Islet precursor cell (in vitro differentiated cells): ENCODE data around the gene ST6GALNAC3.
"Not testable (repeated sequence)": the region's sequence is repeated elsewhere in the genome, so short reads cannot be mapped to it uniquely, and the experiment has no call there.

Experiments
- DNase-seq: peaks from one replicate; pipeline ENCODE4 v3.0.0-alpha.2; 2018

The ST6GALNAC3 gene

GRCh38 chr1:76109901-76110560, 35.5 kb downstream of the ST6GALNAC3 start:
- no peak for DNase-seq

GRCh38 chr1:76110666-76111065, 36.1 kb downstream of the ST6GALNAC3 start:
- DNase-seq = no peak

GRCh38 chr1:76112321-76112720, 37.8 kb downstream of the ST6GALNAC3 start:
- DNase-seq = not testable (repeated sequence)

GRCh38 chr1:76113446-76113845, 38.9 kb downstream of the ST6GALNAC3 start:
- DNase-seq = no peak

GRCh38 chr1:76115171-76115570, 40.6 kb downstream of the ST6GALNAC3 start:
- DNase-seq = no peak

GRCh38 chr1:76121850-76122249, 47.3 kb downstream of the ST6GALNAC3 start:
- no peak for DNase-seq

DNA sequence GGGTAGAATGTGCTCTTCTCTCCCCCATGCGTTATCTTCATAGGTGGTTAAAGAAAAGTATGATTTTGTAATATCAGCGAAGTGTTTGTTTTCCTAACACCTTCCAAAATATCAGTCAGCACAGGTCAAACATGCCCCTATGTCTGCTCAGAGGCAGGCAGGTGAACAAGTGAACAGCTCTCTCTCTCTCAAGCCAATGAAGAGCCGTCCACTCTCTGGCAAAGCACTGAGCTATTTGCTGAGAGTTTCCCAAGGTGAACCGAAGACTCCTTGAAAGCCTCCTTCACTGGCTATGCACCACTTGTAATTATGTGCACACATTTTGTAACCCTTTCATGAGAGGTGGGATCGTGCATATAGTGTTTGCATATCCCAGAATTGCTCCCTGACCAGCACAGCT, 47.7 kb downstream of the ST6GALNAC3 start:
- DNase-seq = no peak

DNA sequence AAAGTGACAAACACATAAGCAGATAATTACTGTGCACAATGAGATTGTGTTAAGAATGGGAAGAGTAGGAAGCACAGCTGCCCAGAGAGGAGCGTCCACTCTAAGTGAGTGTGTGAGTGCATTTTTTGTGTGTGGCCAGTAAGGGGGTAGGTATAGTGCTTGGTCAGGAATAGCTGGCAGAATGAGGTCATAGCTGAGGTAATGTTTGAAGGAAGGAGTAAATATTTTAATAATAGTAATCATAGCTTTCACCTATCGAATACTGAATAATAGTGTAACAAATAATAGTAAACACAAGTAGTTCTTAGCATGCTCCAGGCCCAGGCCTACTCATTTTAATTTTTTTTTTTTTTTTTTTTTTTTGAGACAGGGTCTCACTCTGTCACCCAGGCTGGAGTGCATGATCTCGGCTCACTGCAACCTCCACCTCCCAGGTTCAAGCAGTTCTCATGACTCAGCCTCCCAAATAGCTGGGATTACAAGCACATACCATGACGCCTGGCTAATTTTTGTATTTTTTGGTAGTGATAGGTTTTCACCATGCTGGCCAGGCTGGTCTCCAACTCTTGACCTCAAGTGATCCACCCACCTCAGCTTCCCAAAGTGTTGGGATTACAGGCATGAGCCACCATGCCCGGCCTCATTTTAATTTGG, 49.0 kb downstream of the ST6GALNAC3 start:
- not testable (repeated sequence) for DNase-seq

GRCh38 chr1:76124196-76124595, 49.6 kb downstream of the ST6GALNAC3 start:
- DNase-seq = peak; percentile 86

DNA sequence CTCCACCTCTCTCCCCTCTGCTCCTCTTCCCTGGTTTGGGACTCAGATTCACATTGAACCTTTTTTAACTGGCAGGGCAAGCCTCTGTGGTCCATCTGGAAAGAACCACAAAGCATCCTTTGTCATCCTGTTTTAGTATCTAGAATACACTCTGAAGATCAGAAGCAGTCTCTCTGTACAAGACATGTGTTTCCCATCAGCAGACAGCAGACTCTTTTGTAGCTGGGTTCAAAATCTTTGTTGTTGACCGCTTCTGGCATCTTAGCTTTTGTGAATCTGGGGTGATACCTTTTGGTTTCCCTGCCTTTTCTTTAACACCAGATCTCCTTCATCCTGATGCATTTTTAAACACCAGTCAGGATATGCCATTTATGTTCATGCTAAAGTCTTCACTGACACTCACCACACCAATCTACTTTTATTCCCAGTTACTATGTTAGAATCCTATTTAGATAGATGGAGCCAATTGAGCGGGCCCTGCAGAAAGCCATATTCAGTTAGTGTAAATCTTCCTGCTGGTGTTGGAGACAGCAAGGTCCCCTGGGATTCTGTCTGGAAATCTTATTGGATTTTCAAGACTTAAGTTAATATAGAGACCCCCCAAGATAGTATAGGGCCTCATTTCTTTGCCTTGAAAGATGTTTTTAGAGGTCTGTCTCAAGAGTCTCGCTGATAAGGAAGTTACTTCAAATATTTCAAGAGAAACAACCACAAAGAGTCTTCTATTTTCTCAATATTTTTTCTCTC, 51.1 kb downstream of the ST6GALNAC3 start:
- no peak for DNase-seq

DNA sequence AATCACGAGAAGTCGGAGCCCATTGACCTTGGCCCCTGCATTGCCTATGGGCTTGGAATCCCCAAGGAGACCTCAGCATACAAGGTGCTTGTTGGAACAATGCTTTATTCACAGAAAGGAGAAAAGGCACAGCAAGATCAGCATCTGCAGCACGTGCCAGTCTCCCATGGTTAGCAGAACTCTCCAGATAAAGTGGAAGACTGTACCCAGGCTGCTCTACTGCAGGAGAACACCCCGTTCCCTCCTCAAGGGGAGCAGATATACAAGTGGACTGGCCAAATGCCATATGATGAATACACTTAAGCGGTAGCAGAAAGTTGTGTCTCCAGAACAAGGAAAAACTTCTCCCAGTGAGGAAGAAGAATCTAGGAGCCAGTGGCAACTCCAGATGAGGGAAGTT, 53.5 kb downstream of the ST6GALNAC3 start:
- DNase-seq = no peak

- no peak for DNase-seq
These were observed 55.2 kb downstream of the ST6GALNAC3 start for GRCh38 chr1:76129731-76130130.

DNA sequence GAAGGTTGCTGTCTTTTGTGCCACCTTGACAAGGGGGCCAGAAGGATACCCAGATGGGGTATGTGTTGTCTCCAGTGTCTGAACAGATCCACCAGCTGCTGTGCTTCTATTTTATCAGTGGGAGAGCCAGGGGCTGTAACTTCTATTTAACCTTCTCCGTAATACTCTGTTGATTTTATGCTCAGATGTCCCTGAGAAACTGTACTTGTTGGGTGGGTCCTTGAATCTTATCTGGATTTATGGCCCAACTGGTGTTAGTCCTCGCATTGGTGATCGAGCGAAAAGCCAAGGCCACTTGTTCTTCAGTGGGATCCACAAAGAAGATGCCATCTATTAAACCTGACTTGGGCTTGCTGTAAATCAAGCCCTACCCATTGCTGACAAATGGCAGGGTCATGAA, 56.4 kb downstream of the ST6GALNAC3 start:
- DNase-seq = no peak

DNA sequence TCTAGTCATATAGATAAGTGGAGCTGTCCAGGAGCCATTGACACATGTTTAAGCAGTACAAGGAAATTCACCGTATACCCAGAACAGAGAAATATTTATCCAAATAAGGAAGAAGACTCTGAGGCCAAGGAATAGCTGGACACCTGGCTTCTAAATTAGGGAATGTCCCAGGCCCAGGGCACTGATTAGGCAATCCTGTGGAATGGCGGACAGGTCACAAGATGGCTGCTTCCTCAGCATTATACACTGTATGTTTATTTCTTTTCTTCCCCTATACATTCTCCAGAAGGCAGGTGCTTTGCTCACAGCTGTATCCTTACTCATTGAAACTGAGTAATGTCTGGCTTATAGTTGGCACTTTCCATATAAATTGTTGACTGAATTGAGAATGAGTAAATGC, 59.4 kb downstream of the ST6GALNAC3 start:
- DNase-seq = no peak

DNA sequence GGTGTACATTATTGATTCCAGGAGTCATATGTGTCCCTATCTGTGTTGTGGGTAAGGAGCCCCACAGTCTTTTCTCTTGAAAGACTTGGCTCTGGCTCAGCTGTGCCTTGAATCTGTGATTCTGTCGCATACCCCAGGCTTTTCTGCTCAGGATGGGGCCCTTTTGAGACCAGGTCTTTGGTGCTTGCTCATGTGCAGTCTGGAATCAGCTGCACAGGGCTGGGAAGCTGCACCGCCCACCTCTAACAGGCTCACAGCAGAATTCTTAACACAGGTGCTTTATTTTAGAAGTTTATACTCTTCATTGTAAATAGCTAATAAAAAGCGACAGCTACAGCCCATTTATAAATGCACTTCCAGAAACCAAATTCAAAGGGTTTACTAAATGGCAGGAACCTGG, 61.3 kb downstream of the ST6GALNAC3 start:
- no peak for DNase-seq

DNA sequence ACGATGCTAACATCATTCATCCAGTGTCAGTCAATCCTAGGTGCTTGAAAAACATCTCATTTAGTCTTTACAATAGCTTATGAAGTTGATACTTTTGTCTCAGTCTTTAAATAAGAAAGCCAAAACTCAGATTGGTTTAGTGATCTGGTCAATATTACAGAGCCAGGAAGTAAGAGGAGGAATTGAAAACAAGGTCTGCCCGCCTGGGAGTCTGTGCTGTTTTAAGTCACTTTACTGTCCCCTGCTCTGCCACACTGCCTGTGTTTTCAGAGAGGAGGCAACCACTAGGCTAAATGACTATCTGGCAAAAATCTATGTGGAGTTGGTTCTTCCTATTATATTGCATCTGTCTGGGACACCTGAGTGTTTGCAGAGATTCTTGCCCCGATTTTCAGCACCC, 62.3 kb downstream of the ST6GALNAC3 start:
- DNase-seq = no peak

- DNase-seq = no peak
These were observed 63.2 kb downstream of the ST6GALNAC3 start for GRCh38 chr1:76137746-76138145.

- no peak for DNase-seq
These were observed 63.7 kb downstream of the ST6GALNAC3 start for GRCh38 chr1:76138217-76138616.

GRCh38 chr1:76140227-76140626, 65.7 kb downstream of the ST6GALNAC3 start:
- DNase-seq = no peak

DNA sequence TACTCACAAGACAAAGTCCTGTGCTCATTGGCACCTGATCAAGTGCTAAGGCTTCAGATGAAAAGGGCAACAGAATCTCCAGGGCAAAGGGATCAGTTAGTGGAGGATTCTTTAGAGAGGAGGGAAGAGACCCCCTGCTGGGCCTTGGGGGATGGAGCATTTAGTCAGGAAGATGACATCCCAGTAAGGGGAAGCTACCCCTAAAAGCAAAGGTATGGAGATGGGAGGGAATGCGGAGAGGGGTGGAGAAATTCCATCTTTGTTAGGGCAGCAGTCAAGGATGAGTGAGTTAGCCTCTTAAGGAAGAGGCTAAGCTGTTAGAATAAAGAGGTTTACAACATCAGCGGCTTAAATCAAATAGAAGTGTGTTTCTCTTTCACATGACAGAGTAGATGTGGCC, 67.4 kb downstream of the ST6GALNAC3 start:
- no peak for DNase-seq

- peak; percentile 71 for DNase-seq
These were observed 68.4 kb downstream of the ST6GALNAC3 start for GRCh38 chr1:76142771-76143540.

DNA sequence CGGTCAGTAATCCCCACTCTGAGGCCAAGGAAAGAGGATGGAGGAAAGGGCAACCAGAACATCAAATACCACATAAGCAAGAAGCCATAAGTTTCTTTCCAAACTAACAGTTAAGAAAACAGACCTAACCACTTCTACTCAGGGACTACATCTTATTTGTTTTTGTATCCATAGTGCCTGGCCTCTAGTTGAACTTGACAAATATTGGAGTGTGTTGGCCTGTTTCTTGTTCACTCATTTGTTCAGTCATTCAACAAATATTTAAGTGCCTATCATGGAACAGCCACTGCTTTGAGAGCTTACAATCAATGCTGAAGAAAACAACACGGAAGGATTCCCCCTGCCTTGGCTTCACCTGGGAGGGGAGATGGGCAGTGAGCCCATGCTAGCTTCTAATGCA, 69.7 kb downstream of the ST6GALNAC3 start:
- no peak for DNase-seq

- DNase-seq = no peak
These were observed 70.8 kb downstream of the ST6GALNAC3 start for GRCh38 chr1:76145332-76145731.
